Measurements from ENCODE around the gene PLCL2.
"Not testable (repeated sequence)": the region's sequence is repeated elsewhere in the genome, so short reads cannot be mapped to it uniquely, and the experiment has no call there.

The PLCL2 gene

DNA sequence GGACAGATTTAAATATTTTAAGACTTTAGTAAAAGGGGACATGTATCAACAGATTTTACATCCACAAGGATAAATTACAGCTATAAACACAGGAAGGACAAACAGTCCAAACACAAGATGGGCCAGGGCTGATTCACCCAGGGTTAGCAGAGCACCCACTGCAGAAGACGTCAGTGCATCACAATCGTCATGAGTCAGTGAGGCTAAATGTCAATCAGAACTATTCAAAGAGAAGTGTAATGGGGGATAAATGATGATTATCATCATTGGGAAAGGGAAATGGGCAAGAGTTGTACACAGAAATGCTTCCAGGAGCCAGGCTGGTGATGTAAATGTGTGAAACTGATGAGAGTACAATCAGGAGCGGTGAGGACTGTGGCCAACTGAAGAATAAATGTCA lies 226.8 kb downstream of the PLCL2 start:
- no peak for FAIRE-seq
- DNase-seq (ENCODE audit: low spot score) = no peak

- FAIRE-seq (no peak), DNase-seq (ENCODE audit: low spot score) (no peak)
These were observed 230.4 kb downstream of the PLCL2 start for GRCh38 chr3:17115186-17115585.

DNA sequence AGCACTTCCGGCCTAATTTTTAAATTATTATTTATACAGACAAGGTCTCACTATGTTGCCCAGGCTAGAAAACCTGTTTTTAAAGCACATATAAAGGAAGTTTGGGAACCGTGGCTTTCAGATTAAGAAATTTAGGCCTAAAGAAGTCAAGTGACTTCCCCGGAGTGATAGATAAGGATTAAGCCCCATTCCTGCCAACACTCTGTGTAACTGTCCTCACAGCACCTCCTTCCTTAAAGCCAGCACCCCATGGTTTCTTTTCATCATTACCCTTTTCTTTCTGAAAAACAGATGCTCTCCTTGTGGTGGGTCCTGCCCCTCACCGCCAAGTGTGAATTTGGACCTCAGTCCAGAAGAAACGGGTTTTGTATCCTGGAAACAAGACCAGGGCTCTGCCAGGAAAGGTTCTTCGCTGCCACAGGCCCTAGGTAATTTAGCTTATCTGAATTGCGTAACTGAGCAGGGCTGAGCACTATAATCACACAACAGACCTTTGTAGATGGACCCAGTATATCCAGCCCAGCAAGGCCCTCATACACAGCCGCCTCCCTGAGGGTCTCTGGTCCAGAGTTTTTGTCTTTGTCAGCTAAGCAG lies 231.3 kb downstream of the PLCL2 start:
- DNase-seq (ENCODE audit: low spot score) = no peak
- no peak for FAIRE-seq

GRCh38 chr3:17118771-17119170 lies 234.0 kb downstream of the PLCL2 start:
- FAIRE-seq = no peak
- DNase-seq (ENCODE audit: low spot score) = no peak

- DNase-seq (ENCODE audit: low spot score) = no peak
- no peak for FAIRE-seq
These were observed 234.7 kb downstream of the PLCL2 start for GRCh38 chr3:17119201-17120072.

DNA sequence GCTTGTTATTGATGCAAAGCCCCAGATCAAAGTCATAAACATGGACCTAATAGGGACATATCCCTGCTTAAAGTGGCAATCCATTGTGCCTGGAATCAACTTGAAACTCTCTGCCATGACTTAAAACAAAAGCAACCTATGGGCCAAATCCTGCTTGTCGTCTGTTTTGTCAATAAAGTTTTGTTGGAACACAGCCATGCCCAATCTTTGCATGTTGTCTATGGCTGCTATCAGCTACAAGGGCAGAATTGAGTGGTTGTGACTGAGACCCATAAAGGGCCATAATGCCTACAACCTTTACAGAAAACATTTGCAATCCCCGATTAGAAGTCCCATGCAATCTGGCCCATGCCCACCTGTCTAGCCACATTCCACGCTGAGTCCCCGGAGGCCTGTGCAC lies 235.4 kb downstream of the PLCL2 start:
- DNase-seq (ENCODE audit: low spot score) (no peak), FAIRE-seq (no peak)

DNA sequence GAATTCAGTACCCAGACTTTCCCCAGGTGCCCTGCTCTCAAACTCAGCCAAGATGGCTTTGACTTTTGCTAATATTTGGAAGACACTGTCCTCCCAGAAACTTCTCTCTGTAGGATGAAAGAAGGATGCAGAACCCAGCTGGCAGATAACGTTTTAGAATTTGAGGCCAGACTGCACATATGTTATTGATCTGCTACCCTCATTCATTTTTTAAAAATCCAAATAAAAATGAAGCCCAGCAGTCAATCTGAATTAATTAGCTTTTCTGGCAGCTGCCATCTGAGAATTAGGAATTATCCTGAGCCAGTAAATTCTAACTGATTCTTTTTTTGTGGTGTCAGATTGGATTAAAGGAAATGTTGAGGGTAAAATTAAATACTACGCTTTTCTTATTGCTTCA lies 236.6 kb downstream of the PLCL2 start:
- DNase-seq (ENCODE audit: low spot score) (no peak), FAIRE-seq (no peak)

DNA sequence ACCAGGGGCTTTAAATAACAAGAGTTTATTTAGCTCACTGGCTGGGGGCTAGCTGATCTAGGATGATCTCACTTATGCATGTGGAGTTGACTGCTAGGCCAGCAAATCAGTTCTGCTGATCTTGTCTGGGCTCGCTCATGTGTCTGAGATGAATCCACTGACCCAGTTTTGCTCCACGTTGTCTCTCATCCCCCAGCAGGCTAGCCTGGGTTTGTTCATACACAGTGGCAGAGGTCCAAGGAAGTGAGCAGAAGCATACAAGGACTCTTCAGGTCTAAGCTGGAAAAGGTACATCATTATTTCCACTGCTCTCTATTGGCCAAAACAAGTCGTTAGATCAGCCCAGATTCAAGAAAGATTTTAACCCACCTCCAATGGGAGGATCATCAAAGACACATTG lies 238.0 kb downstream of the PLCL2 start:
- DNase-seq (ENCODE audit: low spot score) (no peak), FAIRE-seq (no peak)

DNA sequence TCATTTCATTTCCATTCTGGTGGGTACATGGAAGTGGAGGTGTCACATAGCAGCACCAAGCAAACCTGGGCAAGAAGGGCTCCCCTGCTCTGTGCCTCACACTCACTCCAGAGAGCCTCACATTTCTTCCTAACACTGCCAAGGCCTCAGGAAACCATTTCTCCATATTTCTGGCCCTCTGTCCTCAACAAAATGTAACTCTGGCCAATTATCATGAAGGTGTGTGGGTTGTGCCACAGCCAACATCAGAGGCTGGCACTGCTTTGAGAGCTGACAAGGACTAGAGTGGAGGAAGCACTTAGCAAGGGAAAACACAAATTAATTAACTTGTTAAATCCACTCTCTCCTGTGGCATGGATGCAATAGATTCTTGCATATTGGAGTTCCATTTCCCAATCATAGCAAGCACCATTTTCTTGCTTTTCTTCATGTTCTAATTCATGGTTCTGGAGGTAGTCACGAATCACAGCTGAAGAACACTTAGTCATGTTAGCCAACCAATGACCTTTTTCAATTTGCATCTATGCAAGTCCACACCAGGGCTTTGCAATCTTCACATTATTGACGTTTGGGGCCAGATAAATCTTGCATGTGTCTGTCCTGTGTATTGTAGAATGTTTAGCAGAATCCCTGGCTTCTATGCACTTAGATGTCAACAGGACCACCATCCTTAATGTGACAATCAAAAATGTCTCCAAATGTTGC lies 241.1 kb downstream of the PLCL2 start:
- FAIRE-seq = no peak

GRCh38 chr3:17128671-17129070 lies 243.9 kb downstream of the PLCL2 start:
- not testable (repeated sequence) for FAIRE-seq; DNase-seq (ENCODE audit: low spot score)

More for the DNA sequence above, 241.1 kb downstream of the PLCL2 start:
- no peak for DNase-seq (ENCODE audit: low spot score)

DNA sequence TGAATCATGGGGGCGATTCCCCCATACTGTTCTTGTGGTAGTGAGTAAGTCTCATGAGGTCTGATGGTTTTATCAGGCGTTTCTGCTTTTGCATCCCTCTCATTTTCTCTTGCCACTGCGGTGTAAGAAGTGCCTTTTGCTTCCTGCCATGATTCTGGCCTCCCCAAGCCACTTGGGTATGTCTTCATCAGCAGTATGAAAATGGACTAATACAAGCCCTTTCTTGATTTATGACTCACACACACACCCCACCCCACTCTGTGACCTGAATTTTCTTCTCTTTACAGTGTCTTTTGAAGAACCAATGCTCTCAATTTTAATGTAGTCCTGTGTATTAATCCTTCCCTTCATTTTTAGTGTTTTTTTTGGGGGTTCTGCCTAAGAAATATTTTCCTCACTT lies 244.8 kb downstream of the PLCL2 start:
- FAIRE-seq = no peak
- no peak for DNase-seq (ENCODE audit: low spot score)

- no peak for FAIRE-seq
- no peak for DNase-seq (ENCODE audit: low spot score)
These were observed 246.2 kb downstream of the PLCL2 start for GRCh38 chr3:17130956-17131355.

- DNase-seq (ENCODE audit: low spot score) = no peak
- FAIRE-seq = no peak
These were observed 247.7 kb downstream of the PLCL2 start for GRCh38 chr3:17132286-17133115.

- no peak for FAIRE-seq
These were observed 249.1 kb downstream of the PLCL2 start for GRCh38 chr3:17133632-17134545.

DNA sequence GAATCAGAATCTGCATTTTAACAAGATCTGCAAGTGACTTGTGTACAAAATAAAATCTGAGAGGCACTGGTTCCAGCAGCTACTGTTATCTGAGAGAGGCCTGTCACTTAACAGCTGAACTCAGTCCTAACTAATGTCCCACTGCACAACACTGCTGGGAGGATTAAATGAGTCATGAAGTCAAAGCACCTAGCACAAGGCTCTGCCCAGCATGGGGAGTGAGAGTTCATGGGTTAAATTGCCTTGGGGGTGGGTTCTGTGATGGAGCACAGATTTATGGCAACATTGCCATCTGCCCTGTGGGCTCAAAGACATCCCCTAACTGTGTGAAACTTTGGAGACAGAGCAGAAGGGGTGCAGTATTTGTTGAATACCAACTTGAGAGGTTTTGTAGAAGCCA lies 250.9 kb downstream of the PLCL2 start:
- DNase-seq (ENCODE audit: low spot score) (no peak), FAIRE-seq (no peak)

More at GRCh38 chr3:17133632-17134545, 249.1 kb downstream of the PLCL2 start:
- no peak for DNase-seq (ENCODE audit: low spot score)

DNA sequence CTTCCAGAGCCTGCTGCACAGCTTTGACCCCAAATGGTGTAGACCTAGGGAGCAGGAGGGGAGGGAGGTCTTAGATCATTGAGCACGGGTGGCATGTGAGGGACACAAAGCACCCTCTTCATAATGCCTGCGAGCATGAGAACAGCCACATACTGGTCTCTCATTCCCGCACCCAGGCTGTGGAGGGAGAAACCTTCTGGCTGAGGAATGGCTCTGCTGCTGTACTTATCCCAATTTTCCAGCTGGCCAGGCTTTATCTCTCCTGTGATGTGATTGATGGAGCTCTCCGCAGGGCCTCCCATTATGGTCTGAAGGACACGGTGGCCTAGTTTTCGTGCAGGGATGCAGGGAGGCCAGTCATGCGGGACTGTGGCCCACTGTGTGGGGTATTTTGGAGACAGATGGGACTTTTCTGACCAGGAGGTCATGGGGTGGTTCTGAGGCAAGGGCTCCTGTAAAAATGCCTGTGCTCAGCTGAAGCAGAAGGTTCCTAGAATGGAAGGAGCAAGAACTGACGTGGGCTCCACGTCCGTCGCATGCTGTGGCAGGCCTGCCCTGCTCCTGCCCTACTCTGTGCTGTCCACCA lies 251.5 kb downstream of the PLCL2 start:
- FAIRE-seq = no peak
- no peak for DNase-seq (ENCODE audit: low spot score)

GRCh38 chr3:17137321-17137826 lies 252.6 kb downstream of the PLCL2 start:
- FAIRE-seq = no peak
- no peak for DNase-seq (ENCODE audit: low spot score)

DNA sequence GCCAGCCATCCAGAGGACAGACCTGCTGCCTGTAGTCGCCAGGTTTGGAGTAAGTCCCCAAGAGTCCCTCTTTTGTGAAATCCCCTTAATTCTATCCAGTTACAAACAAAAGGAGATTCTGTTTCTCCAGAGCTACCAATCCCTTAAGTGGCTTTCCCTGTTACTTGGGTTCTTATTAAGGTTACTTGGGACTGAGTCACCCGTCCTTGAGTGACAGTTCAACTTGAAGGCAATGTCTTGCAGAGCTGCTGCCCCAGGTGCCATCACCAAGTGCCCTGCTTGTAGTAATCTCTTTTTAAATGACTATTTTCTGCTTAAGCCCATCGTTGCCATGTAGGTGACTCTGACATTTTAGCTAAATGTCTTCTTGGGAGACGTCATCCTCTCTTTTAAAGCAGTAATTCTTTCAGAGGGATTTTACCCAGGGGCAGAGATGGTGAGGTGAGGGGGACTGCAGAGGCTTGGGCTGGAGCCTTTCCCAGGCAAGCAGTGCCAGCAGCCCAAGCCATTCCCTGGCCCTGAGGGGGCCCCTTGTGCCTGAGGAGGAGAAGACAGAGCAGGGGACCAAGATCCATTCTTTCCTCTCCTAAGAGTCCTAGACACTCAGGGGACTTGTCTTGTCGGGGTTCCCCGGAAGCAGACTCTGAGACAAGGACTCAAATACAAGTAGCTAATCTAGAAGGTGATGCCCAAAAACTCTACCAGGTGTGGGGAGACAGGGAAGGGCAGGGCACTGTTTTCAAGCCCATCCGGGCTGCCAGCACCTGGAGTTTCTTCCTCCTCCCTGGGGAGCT lies 253.7 kb downstream of the PLCL2 start:
- DNase-seq (ENCODE audit: low spot score) = no peak
- FAIRE-seq = no peak
